HepG2 (cell line): ENCODE results near the gene CALN1. TPM values are rescaled to one million over a fixed set of nuclear protein-coding genes. Genes with fewer than 3 reads are reported as not detected.

Experiments
- ATAC-seq: fragments of 200-7000 bp; cut with Tn5 transposase; 3 replicates; pipeline ENCODE4 v1.9.1; 2020; ENCODE audit warnings: mild to moderate bottlenecking, moderate library complexity
- BruUV-seq: library from RNA; stranded (reverse); fragments of 400-500 nt; replicated peaks from 2 replicates; lab custom pipeline; 2021; lab: Mats Ljungman, UMichigan
- CTCF ChIA-PET: fragments of 300-600 bp; formaldehyde crosslinking; extraction: SDS; loops from one replicate; lab custom pipeline; 2021; ENCODE audit warnings: low total read pairs, inconsistent platforms, low intra/inter-chr PET ratio; lab: Yijun Ruan, JAX
- POLR2A ChIA-PET: fragments of 350-600 bp; sonication (Branson Sonifier 250); formaldehyde crosslinking; loops from one replicate; lab custom pipeline; 2020; ENCODE audit warnings: antibody characterized with exemption, inconsistent platforms; lab: Yijun Ruan, JAX
- DNase-seq: peaks from one replicate; pipeline ENCODE4 v3.0.0-alpha.2; 2015; ENCODE audit warnings: low spot score
- FAIRE-seq: peaks from 3 replicates; lab custom pipeline; 2011; peaks lifted over from hg19 to GRCh38; lab: Jason Lieb, UNC
- H2AFZ ChIP-seq: one replicate; pipeline ENCODE4 v1.6.1; 2011; ENCODE audit warnings: low read length, inconsistent platforms
- H3K27ac ChIP-seq: fragments of 300-600 bp; 3 replicates; pipeline ENCODE4 v1.8.0; 2011; ENCODE audit warnings: mixed run types, mild to moderate bottlenecking, mixed read lengths, low read length, inconsistent platforms; ENCODE audit not compliant: insufficient read depth; ENCODE audit errors: extremely low read length
- H3K27me3 ChIP-seq, 2 experiments: fragments of 200-600 bp in 1 of 2; 2 replicates in 1 of 2; 3 replicates in 1 of 2; pipeline versions ENCODE4 v1.6.0 to v1.8.0; 2011; ENCODE audit warnings: low read length in 2 of 2, mild to moderate bottlenecking in 2 of 2, moderate library complexity in 2 of 2, inconsistent platforms in 1 of 2; ENCODE audit not compliant: insufficient read depth in 2 of 2, control insufficient read depth in 1 of 2
- H3K36me3 ChIP-seq, 2 experiments: fragments of 200-600 bp in 1 of 2; replicated peaks in 1 of 2; 2 replicates in 1 of 2; 3 replicates in 1 of 2; pipeline versions ENCODE4 v1.5.1 to v1.8.0; 2011; ENCODE audit warnings: low read length in 2 of 2, inconsistent platforms in 1 of 2; ENCODE audit not compliant: insufficient read depth in 2 of 2, control insufficient read depth in 1 of 2
- H3K4me1 ChIP-seq: 2 replicates; pipeline ENCODE4 v1.5.1; 2012; ENCODE audit warnings: low read length, inconsistent platforms; ENCODE audit not compliant: insufficient read depth
- H3K4me2 ChIP-seq: 2 replicates; pipeline ENCODE4 v1.6.0; 2011; ENCODE audit warnings: low read depth, low read length, inconsistent platforms
- H3K4me3 ChIP-seq, 3 experiments: fragments of 200-600 bp in 1 of 3; sonication (generic), shearing (Covaris generic) in 1 of 3; replicated peaks in 1 of 3; 2 replicates each; pipeline ENCODE4 v1.5.1; 2011 to 2016; ENCODE audit warnings: low read length in 3 of 3, inconsistent platforms in 2 of 3, low read depth in 2 of 3, mild to moderate bottlenecking in 2 of 3, control low read depth in 1 of 3, mixed read lengths in 1 of 3; ENCODE audit not compliant: insufficient read depth in 1 of 3
- H3K79me2 ChIP-seq: one replicate; pipeline ENCODE4 v1.6.1; 2011; ENCODE audit warnings: low read length, inconsistent platforms; ENCODE audit not compliant: insufficient read depth
- H3K9ac ChIP-seq: 2 replicates; pipeline ENCODE4 v1.6.0; 2011; ENCODE audit warnings: mild to moderate bottlenecking, low read depth, low read length, inconsistent platforms; ENCODE audit not compliant: insufficient read depth
- H3K9me3 ChIP-seq: 2 replicates; pipeline ENCODE4 v1.5.1; 2012; ENCODE audit warnings: mild to moderate bottlenecking, low read length
- H4K20me1 ChIP-seq: 2 replicates; pipeline ENCODE4 v1.6.0; 2011; ENCODE audit warnings: inconsistent platforms, mild to moderate bottlenecking, low read length, moderate library complexity; ENCODE audit not compliant: insufficient read depth
- EHMT2 ChIP-seq: fragments of 200-600 bp; sonication (generic); IDR thresholded peaks from 2 replicates; pipeline ENCODE4 v1.7.0; 2017; ENCODE audit warnings: antibody characterized with exemption, low read depth, low read length, borderline replicate concordance
- JUND ChIP-seq: sonication (generic); formaldehyde crosslinking; IDR thresholded peaks from 2 replicates; pipeline ENCODE4 v1.8.0; 2022; ENCODE audit warnings: mild to moderate bottlenecking, missing genetic modification reagents
- KLF6 ChIP-seq: IDR thresholded peaks from 2 replicates; pipeline ENCODE4 v1.8.0; 2016; ENCODE audit warnings: missing biosample characterization, missing genetic modification reagents
- MYNN ChIP-seq: sonication (generic); formaldehyde crosslinking; IDR thresholded peaks from 2 replicates; pipeline ENCODE4 v1.4.0; 2020; ENCODE audit warnings: mild to moderate bottlenecking, low read depth, missing genetic modification reagents
- NFRKB ChIP-seq: fragments of 450-650 bp; IDR thresholded peaks from 2 replicates; pipeline ENCODE4 v1.6.1; 2017
- PLRG1 ChIP-seq: fragments of 450-650 bp; conservative IDR thresholded peaks from 2 replicates; pipeline ENCODE4 v1.6.1; 2016
- SRF ChIP-seq: IDR thresholded peaks from 2 replicates; pipeline ENCODE4 v1.6.1; 2011; ENCODE audit warnings: mild to moderate bottlenecking, low read depth, low read length, moderate library complexity
- ZBTB26 ChIP-seq: IDR thresholded peaks from 2 replicates; pipeline ENCODE4 v1.6.1; 2016; ENCODE audit warnings: missing compliant biosample characterization, missing genetic modification reagents, borderline replicate concordance
- ZFP36L1 ChIP-seq: sonication (generic); formaldehyde crosslinking; IDR thresholded peaks from 2 replicates; pipeline ENCODE4 v1.8.0; 2022; ENCODE audit warnings: mild to moderate bottlenecking, missing genetic modification reagents, moderate library complexity
- ZNF234 ChIP-seq: sonication (generic); formaldehyde crosslinking; conservative IDR thresholded peaks from 2 replicates; pipeline ENCODE4 v1.5.1; 2020; ENCODE audit warnings: mild to moderate bottlenecking, missing genetic modification reagents
- ZNF570 ChIP-seq: sonication (generic); formaldehyde crosslinking; IDR thresholded peaks from 2 replicates; pipeline ENCODE4 v1.4.0; 2020; ENCODE audit warnings: mild to moderate bottlenecking, missing genetic modification reagents, borderline replicate concordance
- ZNF687 ChIP-seq: sonication (generic); formaldehyde crosslinking; IDR thresholded peaks from 2 replicates; pipeline ENCODE4 v1.5.1; 2020; ENCODE audit warnings: mild to moderate bottlenecking, missing genetic modification reagents, moderate library complexity
- WGBS: methylation state at CpG from one replicate; pipeline ENCODE4 v1.1.6; 2017; ENCODE audit warnings: low lambda C conversion rate; 5-methylcytosine and 5-hydroxymethylcytosine counted together
- in situ Hi-C: cut with HindIII; loops from 2 replicates; pipeline ENCODE4 v1.10.0; 2017; ENCODE audit warnings: low pct_unique_long_range_greater_than_20kb; ENCODE audit not compliant: extremely low pct_ligation_motif_present
- intact Hi-C: fragments of 100-400 bp; cut with micrococcal nuclease; formaldehyde crosslinking; loops from one replicate; pipeline ENCODE4 v1.10.0; 2022; ENCODE audit not compliant: unreplicated experiment
- polyA plus RNA-seq, 8 experiments: library from polyadenylated mRNA; depleted of rRNA in 3 of 8; stranded (reverse) in 7 of 8; unstranded in 1 of 8; fragments of >200 nt; fragmentation: Illumina TruSeq in 4 of 8; extraction: Trizol in 4 of 8; gene quantifications; 2 replicates each; pipeline versions ENCODE4 v1.2.1 to v1.2.3, GENCODE V29; 2011 to 2016; ENCODE audit warnings: low read depth in 4 of 8, missing spikeins in 1 of 8, mixed read lengths in 1 of 8; ENCODE audit not compliant: insufficient read depth in 1 of 8
- total RNA-seq, 5 experiments: library from RNA; depleted of rRNA; stranded (reverse); fragments of >200 nt; fragmentation: Illumina TruSeq; extraction: Trizol; gene quantifications; 2 replicates each; pipeline ENCODE4 v1.2.3, GENCODE V29; 2016; ENCODE audit warnings: low read depth in 1 of 5

The CALN1 gene
- total and polyA plus RNA-seq, 2 of the 13 experiments (the other 11 are each of a cell fraction or from before 2014, with no cell fraction given), result not detected

- no peak overlapping the region for H3K4me2 ChIP-seq
- FAIRE-seq, result no peak
- H3K27ac ChIP-seq, result no peak overlapping the region
- DNase-seq, result no peak
- no peaks in the 10 kb centered on the region for H4K20me1 ChIP-seq
- ATAC-seq, result no peak
- H3K4me3 ChIP-seq, result no peak overlapping the region
- H3K9ac ChIP-seq, result no peak overlapping the region
- no peak overlapping the region for H2AFZ ChIP-seq
- POLR2A ChIA-PET, result no interaction called here
- TF ChIP-seq PLRG1 (no peak), SRF (no peak), JUND (CRISPR knock-in tag) (no peak), MYNN (CRISPR knock-in tag) (no peak), NFRKB (no peak), ZNF234 (no peak), ZBTB26 (CRISPR knock-in tag) (no peak), ZNF570 (no peak), KLF6 (CRISPR knock-in tag) (no peak), ZFP36L1 (CRISPR knock-in tag) (no peak), ZNF687 (CRISPR knock-in tag) (no peak), EHMT2 (no peak)
- WGBS, result 9% methylated on average over 2 of the region's 2 CpGs
- H3K4me1 ChIP-seq, result no peaks in the 10 kb centered on the region
- no peaks in the 10 kb centered on the region for H3K79me2 ChIP-seq
- intact Hi-C loops (no loop called here), in situ Hi-C loops (no loop called here)
- no TSS peak for BruUV-seq
- H3K36me3 ChIP-seq, result no peaks in the 10 kb centered on the region
- CTCF ChIA-PET, result no interaction called here
- no peaks in the 10 kb centered on the region for H3K27me3 ChIP-seq
- no peaks in the 10 kb centered on the region for H3K9me3 ChIP-seq
These were observed 515.6 kb downstream of the CALN1 start for GRCh38 chr7:71896535-71896934.
